GM12878 (cell line): ENCODE data around the gene DET1. TPM values are rescaled to one million over a fixed set of nuclear protein-coding genes. Genes with fewer than 3 reads are reported as not detected.

Experiments
- ATAC-seq: fragments of 200-7000 bp; cut with Tn5 transposase; 3 replicates; pipeline ENCODE4 v1.9.1; 2020; ENCODE audit warnings: mild to moderate bottlenecking, moderate library complexity
- BruUV-seq: library from RNA; stranded (reverse); fragments of 400-500 nt; replicated peaks from 2 replicates; lab custom pipeline; 2021; lab: Mats Ljungman, UMichigan
- CTCF ChIA-PET: fragments of 300-600 bp; sonication (Branson Sonifier 250); formaldehyde crosslinking; extraction: SDS; loops from one replicate; lab custom pipeline; 2021; ENCODE audit warnings: inconsistent platforms; lab: Yijun Ruan, JAX
- POLR2A ChIA-PET: fragments of 350-600 bp; formaldehyde crosslinking; extraction: SDS; loops from one replicate; lab custom pipeline; 2021; ENCODE audit warnings: inconsistent platforms; lab: Charles Lee
- RAD21 ChIA-PET: fragments of 300-600 bp; sonication (Branson Sonifier 250); formaldehyde crosslinking; loops from one replicate; lab custom pipeline; 2023; ENCODE audit warnings: antibody characterized with exemption; ENCODE audit not compliant: unreplicated experiment; lab: Charles Lee
- SMC1A ChIA-PET: fragments of 300-600 bp; sonication (Branson Sonifier 250); formaldehyde crosslinking; loops from one replicate; lab custom pipeline; 2023; ENCODE audit not compliant: unreplicated experiment, uncharacterized antibody; lab: Charles Lee
- DNase-seq: peaks from one replicate; pipeline ENCODE4 v3.0.0-alpha.2; 2011; ENCODE audit warnings: low read depth, low spot score
- FAIRE-seq: peaks from 3 replicates; lab custom pipeline; 2011; peaks lifted over from hg19 to GRCh38; lab: Jason Lieb, UNC
- H2AFZ ChIP-seq: 2 replicates; pipeline ENCODE4 v1.6.0; 2011; ENCODE audit warnings: low read depth, low read length, control low read depth; ENCODE audit not compliant: control insufficient read depth
- H3K27ac ChIP-seq: 2 replicates; pipeline ENCODE4 v1.5.1; 2011; ENCODE audit warnings: control low read depth; ENCODE audit not compliant: control insufficient read depth, insufficient read depth
- H3K27me3 ChIP-seq, 2 experiments: replicated peaks in 1 of 2; 2 replicates each; pipeline versions ENCODE4 v1.6.0 to v1.6.1; 2011; ENCODE audit warnings: low read length in 1 of 2; ENCODE audit not compliant: control insufficient read depth in 2 of 2, insufficient read depth in 2 of 2
- H3K36me3 ChIP-seq, 2 experiments: 2 replicates each; pipeline ENCODE4 v1.5.1; 2011; ENCODE audit warnings: low read length in 1 of 2; ENCODE audit not compliant: control insufficient read depth in 2 of 2, insufficient read depth in 2 of 2
- H3K4me1 ChIP-seq: 2 replicates; pipeline ENCODE4 v1.6.1; 2011; ENCODE audit warnings: mild to moderate bottlenecking, low read length, moderate library complexity, mixed read lengths; ENCODE audit not compliant: control insufficient read depth, insufficient read depth
- H3K4me2 ChIP-seq: 2 replicates; pipeline ENCODE4 v1.6.0; 2011; ENCODE audit warnings: control low read depth; ENCODE audit not compliant: control insufficient read depth, insufficient read depth
- H3K4me3 ChIP-seq: fragments of 200-600 bp; sonication (generic); 2 replicates; pipeline ENCODE4 v1.5.1; 2016
- H3K79me2 ChIP-seq: 2 replicates; pipeline ENCODE4 v1.6.0; 2011; ENCODE audit warnings: low read length; ENCODE audit not compliant: control insufficient read depth, insufficient read depth
- H3K9ac ChIP-seq: 2 replicates; pipeline ENCODE4 v1.8.0; 2011; ENCODE audit warnings: low read length, control low read depth, mixed read lengths; ENCODE audit not compliant: control insufficient read depth, insufficient read depth
- H3K9me3 ChIP-seq: replicated peaks from 3 replicates; pipeline ENCODE4 v1.5.1; 2011; ENCODE audit warnings: mild to moderate bottlenecking, low read length; ENCODE audit not compliant: control insufficient read depth, insufficient read depth
- H4K20me1 ChIP-seq: 2 replicates; pipeline ENCODE4 v1.6.0; 2011; ENCODE audit not compliant: control insufficient read depth, insufficient read depth
- CEBPB ChIP-seq, 2 experiments: fragments of 150-350 bp in 1 of 2; IDR thresholded peaks; 2 replicates each; pipeline ENCODE4 v1.6.1; 2012 to 2014; ENCODE audit warnings: low read depth in 2 of 2, low read length in 2 of 2, borderline replicate concordance in 1 of 2, inconsistent platforms in 1 of 2
- CHD4 ChIP-seq: fragments of 200-600 bp; sonication (generic); IDR thresholded peaks from 2 replicates; pipeline ENCODE4 v1.6.1; 2016; ENCODE audit warnings: mild to moderate bottlenecking
- GATAD2B ChIP-seq: fragments of 450-650 bp; conservative IDR thresholded peaks from 2 replicates; pipeline ENCODE4 v1.6.1; 2017; ENCODE audit warnings: low read depth, mild to moderate bottlenecking, moderate library complexity
- KAT2A ChIP-seq: conservative IDR thresholded peaks from 2 replicates; pipeline ENCODE4 v1.6.1; 2011; ENCODE audit warnings: low read depth, low read length; ENCODE audit not compliant: control insufficient read depth
- RAD51 ChIP-seq: fragments of 450-650 bp; IDR thresholded peaks from 2 replicates; pipeline ENCODE4 v1.6.1; 2016; ENCODE audit warnings: moderate library complexity, mild to moderate bottlenecking, inconsistent platforms
- SIX5 ChIP-seq: IDR thresholded peaks from 2 replicates; pipeline ENCODE4 v1.6.1; 2011; ENCODE audit warnings: mild to moderate bottlenecking, low read depth, low read length, moderate library complexity; ENCODE audit not compliant: severe bottlenecking
- SMAD5 ChIP-seq: IDR thresholded peaks from 2 replicates; pipeline ENCODE4 v1.6.1; 2016; ENCODE audit warnings: antibody characterized with exemption, low read depth
- SUPT20H ChIP-seq: IDR thresholded peaks from 2 replicates; pipeline ENCODE4 v1.6.1; 2011; ENCODE audit warnings: low read depth, mild to moderate bottlenecking, low read length, moderate library complexity, borderline replicate concordance; ENCODE audit not compliant: control insufficient read depth
- ZBED1 ChIP-seq: IDR thresholded peaks from 2 replicates; pipeline ENCODE4 v1.6.1; 2016; ENCODE audit warnings: borderline replicate concordance
- WGBS: methylation state at CpG from one replicate; pipeline ENCODE4 v1.1.6; 2016; ENCODE audit warnings: low lambda C conversion rate; ENCODE audit not compliant: insufficient replicate concordance, insufficient coverage; ENCODE audit errors: missing lambda C conversion rate; 5-methylcytosine and 5-hydroxymethylcytosine counted together
- in situ Hi-C: fragments of 300-500 bp; cut with MboI; formaldehyde crosslinking; loops from 9 replicates; pipeline ENCODE4 v1.14.3; 2018; ENCODE audit warnings: mixed read lengths
- intact Hi-C: fragments of 100-400 bp; cut with micrococcal nuclease; formaldehyde crosslinking; loops from one replicate; pipeline ENCODE4 v1.14.2; 2022; ENCODE audit not compliant: unreplicated experiment
- polyA plus RNA-seq, 11 experiments: library from polyadenylated mRNA; depleted of rRNA in 4 of 11; unstranded in 6 of 11; stranded (reverse) in 5 of 11; fragments of >200 nt; fragmentation: Nextera tagmentation in 4 of 11; fragmentation: Illumina TruSeq in 1 of 11; extraction: Ambion mirVana in 4 of 11; extraction: Trizol in 1 of 11; gene quantifications; 1 replicate in 1 of 11; 2 replicates in 10 of 11; pipeline versions ENCODE4 v1.2.1 to v1.2.3, GENCODE V29; 2011 to 2016; ENCODE audit warnings: inconsistent platforms in 2 of 11, missing spikeins in 2 of 11, low read depth in 1 of 11
- total RNA-seq, 4 experiments: library from RNA; depleted of rRNA in 3 of 4; stranded (reverse); fragments of >200 nt in 3 of 4; fragmentation: Illumina TruSeq in 1 of 4; extraction: Trizol in 1 of 4; gene quantifications; 2 replicates each; pipeline versions ENCODE4 v1.2.1 to v1.2.3, GENCODE V29; 2013 to 2021
- TF ChIP-seq, protein P1 (sequence below): IDR thresholded peaks from 2 replicates; pipeline ENCODE4 v1.6.1; 2011; ENCODE audit warnings: low read depth, low read length, improper control_type of control experiment, borderline replicate concordance
- TF ChIP-seq, protein P2 (sequence below): fragments of 450-650 bp; IDR thresholded peaks from 2 replicates; pipeline ENCODE4 v1.6.1; 2017; ENCODE audit warnings: antibody characterized with exemption, mild to moderate bottlenecking, moderate library complexity
- TF ChIP-seq, protein P3 (sequence below): fragments of 450-650 bp; formaldehyde crosslinking; IDR thresholded peaks from 2 replicates; pipeline ENCODE4 v1.5.0; 2022; ENCODE audit warnings: mild to moderate bottlenecking, missing genetic modification characterization
- TF ChIP-seq, protein P4 (sequence below): IDR thresholded peaks from 2 replicates; pipeline ENCODE4 v1.6.1; 2012; ENCODE audit warnings: low read depth, low read length, improper control_type of control experiment

The DET1 gene
- total and polyA plus RNA-seq, 10 of the 15 experiments (the other 5 are each of a cell fraction or from before 2014, with no cell fraction given): 0.16 to 2.7 (median 1.4) TPM

DNA sequence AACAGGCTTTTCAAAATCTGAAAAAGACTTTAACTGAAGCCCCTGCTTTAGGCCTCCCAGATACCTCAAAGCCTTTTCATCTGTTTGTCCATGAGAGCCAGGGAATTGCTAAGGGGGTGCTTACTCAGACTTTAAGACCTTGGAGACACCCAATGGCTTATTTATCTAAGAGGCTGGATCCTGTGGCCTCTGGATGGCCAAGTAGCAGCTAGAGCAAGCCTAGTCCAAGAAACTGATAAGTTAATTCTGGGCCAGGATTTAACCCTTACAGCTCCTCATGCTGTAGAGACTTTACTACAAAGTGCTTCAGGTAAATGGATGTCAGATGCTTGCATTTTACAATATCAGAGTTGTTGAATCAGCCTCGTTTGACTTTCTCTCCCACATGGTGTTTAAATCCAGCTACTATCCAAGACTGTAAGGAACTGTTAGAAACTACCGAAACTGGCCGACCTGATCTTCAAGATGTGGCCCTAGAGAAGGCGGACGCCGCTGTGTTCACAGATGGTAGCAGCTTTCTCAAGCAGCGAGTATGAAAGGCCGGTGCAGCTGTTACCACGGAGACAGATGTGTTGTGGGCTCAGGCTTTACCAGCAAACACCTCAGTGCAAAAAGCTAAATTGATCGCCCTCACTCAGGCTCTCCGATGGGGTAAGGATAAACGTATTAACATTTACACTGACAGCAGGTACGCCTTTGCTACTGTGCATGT lies 3.3 kb downstream of the DET1 start:
- SMC1A ChIA-PET: interaction anchor here (0.7 kb wide), 1 partner anchor 105 kb away, joined by 3 read pairs; no protein-coding TSS in a partner anchor
- Histone ChIP-seq H3K9ac (no peak overlapping the region), H3K27me3 (no peaks in the 10 kb centered on the region), H3K27ac (no peak overlapping the region), H3K36me3 (no peaks in the 10 kb centered on the region), H2AFZ (no peak overlapping the region), H3K79me2 (no peaks in the 10 kb centered on the region; the same call in 1 of the 2 replicates), H3K4me3 (no peak overlapping the region), H3K9me3 (no peaks in the 10 kb centered on the region; the same call in 2 of the 3 replicates), H3K4me1 (no peaks in the 10 kb centered on the region; the same call in 1 of the 2 replicates), H4K20me1 (no peaks in the 10 kb centered on the region), H3K4me2 (no peak overlapping the region)
- POLR2A ChIA-PET: no interaction called here
- CTCF ChIA-PET: interaction anchor here (0.9 to 2.7 kb wide), 2 partner anchors 70 to 81 kb away, joined by 3 to 7 read pairs; no protein-coding TSS in a partner anchor
- intact Hi-C loops: no loop called here
- BruUV-seq: no TSS peak
- no peak for DNase-seq
- WGBS: 95% methylated on average over 13 of the region's 13 CpGs
- no peak for FAIRE-seq
- ATAC-seq: no peak
- RAD21 ChIA-PET: no interaction called here
- in situ Hi-C loops: no loop called here
- TF ChIP-seq SMAD5 (no peak), CEBPB (IDR thresholded peaks at IDR 0.05; ENCODE audit: borderline replicate concordance in 1 of 2, low read depth in 2 of 2, low read length in 2 of 2) (no peak), KAT2A (no peak), ZBED1 (no peak), SIX5 (no peak), SUPT20H (no peak), GATAD2B (no peak), CHD4 (no peak), RAD51 (no peak)
- TF ChIP-seq, protein P1, sequence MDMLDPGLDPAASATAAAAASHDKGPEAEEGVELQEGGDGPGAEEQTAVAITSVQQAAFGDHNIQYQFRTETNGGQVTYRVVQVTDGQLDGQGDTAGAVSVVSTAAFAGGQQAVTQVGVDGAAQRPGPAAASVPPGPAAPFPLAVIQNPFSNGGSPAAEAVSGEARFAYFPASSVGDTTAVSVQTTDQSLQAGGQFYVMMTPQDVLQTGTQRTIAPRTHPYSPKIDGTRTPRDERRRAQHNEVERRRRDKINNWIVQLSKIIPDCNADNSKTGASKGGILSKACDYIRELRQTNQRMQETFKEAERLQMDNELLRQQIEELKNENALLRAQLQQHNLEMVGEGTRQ: no peak
- TF ChIP-seq, protein P2, sequence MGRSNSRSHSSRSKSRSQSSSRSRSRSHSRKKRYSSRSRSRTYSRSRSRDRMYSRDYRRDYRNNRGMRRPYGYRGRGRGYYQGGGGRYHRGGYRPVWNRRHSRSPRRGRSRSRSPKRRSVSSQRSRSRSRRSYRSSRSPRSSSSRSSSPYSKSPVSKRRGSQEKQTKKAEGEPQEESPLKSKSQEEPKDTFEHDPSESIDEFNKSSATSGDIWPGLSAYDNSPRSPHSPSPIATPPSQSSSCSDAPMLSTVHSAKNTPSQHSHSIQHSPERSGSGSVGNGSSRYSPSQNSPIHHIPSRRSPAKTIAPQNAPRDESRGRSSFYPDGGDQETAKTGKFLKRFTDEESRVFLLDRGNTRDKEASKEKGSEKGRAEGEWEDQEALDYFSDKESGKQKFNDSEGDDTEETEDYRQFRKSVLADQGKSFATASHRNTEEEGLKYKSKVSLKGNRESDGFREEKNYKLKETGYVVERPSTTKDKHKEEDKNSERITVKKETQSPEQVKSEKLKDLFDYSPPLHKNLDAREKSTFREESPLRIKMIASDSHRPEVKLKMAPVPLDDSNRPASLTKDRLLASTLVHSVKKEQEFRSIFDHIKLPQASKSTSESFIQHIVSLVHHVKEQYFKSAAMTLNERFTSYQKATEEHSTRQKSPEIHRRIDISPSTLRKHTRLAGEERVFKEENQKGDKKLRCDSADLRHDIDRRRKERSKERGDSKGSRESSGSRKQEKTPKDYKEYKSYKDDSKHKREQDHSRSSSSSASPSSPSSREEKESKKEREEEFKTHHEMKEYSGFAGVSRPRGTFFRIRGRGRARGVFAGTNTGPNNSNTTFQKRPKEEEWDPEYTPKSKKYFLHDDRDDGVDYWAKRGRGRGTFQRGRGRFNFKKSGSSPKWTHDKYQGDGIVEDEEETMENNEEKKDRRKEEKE: no peak
- TF ChIP-seq, protein P3, sequence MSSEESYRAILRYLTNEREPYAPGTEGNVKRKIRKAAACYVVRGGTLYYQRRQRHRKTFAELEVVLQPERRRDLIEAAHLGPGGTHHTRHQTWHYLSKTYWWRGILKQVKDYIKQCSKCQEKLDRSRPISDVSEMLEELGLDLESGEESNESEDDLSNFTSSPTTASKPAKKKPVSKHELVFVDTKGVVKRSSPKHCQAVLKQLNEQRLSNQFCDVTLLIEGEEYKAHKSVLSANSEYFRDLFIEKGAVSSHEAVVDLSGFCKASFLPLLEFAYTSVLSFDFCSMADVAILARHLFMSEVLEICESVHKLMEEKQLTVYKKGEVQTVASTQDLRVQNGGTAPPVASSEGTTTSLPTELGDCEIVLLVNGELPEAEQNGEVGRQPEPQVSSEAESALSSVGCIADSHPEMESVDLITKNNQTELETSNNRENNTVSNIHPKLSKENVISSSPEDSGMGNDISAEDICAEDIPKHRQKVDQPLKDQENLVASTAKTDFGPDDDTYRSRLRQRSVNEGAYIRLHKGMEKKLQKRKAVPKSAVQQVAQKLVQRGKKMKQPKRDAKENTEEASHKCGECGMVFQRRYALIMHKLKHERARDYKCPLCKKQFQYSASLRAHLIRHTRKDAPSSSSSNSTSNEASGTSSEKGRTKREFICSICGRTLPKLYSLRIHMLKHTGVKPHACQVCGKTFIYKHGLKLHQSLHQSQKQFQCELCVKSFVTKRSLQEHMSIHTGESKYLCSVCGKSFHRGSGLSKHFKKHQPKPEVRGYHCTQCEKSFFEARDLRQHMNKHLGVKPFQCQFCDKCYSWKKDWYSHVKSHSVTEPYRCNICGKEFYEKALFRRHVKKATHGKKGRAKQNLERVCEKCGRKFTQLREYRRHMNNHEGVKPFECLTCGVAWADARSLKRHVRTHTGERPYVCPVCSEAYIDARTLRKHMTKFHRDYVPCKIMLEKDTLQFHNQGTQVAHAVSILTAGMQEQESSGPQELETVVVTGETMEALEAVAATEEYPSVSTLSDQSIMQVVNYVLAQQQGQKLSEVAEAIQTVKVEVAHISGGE (CRISPR knock-in tag): no peak
- TF ChIP-seq, protein P4, sequence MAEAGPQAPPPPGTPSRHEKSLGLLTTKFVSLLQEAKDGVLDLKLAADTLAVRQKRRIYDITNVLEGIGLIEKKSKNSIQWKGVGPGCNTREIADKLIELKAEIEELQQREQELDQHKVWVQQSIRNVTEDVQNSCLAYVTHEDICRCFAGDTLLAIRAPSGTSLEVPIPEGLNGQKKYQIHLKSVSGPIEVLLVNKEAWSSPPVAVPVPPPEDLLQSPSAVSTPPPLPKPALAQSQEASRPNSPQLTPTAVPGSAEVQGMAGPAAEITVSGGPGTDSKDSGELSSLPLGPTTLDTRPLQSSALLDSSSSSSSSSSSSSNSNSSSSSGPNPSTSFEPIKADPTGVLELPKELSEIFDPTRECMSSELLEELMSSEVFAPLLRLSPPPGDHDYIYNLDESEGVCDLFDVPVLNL: no peak
